Nephron progenitor cell (in vitro differentiated cells): ENCODE measurements around the gene SAPCD1.

ENCODE experiments used
- DNase-seq: peaks from one replicate; pipeline ENCODE4 v3.0.0; 2021
- H3K27ac Mint-ChIP-seq: 2 replicates; pipeline ENCODE4 v1.8.0; 2021; ENCODE audit warnings: mild to moderate bottlenecking, moderate library complexity, mixed read lengths
- H3K27me3 Mint-ChIP-seq: 2 replicates; pipeline ENCODE4 v1.8.0; 2021; ENCODE audit warnings: mild to moderate bottlenecking, low read depth, mixed read lengths; ENCODE audit not compliant: poor library complexity
- H3K36me3 Mint-ChIP-seq: 2 replicates; pipeline ENCODE4 v1.8.0; 2021; ENCODE audit warnings: low read depth, mixed read lengths
- H3K4me1 Mint-ChIP-seq: 2 replicates; pipeline ENCODE4 v1.8.0; 2021; ENCODE audit warnings: mixed read lengths
- H3K4me3 Mint-ChIP-seq: 2 replicates; pipeline ENCODE4 v1.8.0; 2021; ENCODE audit warnings: mild to moderate bottlenecking, moderate library complexity, mixed read lengths
- H3K9me3 Mint-ChIP-seq: 2 replicates; pipeline ENCODE4 v1.8.0; 2021; ENCODE audit warnings: mild to moderate bottlenecking, moderate library complexity, mixed read lengths
- TF ChIP-seq, protein P1 (sequence below): fragments of 200-600 bp; sonication (generic); IDR thresholded peaks from 2 replicates; pipeline ENCODE4 v1.5.0; 2021; ENCODE audit warnings: antibody characterized with exemption

Gene SAPCD1

GRCh38 chr6:31723245-31723979 lies 39.0 kb upstream of the SAPCD1 start, which contains the start of gene MPIG6B:
TSS of gene MPIG6B (plus strand) at chr6:31723373. CDS start at chr6:31723384, 11 bp downstream.
- TF ChIP-seq, protein P1, sequence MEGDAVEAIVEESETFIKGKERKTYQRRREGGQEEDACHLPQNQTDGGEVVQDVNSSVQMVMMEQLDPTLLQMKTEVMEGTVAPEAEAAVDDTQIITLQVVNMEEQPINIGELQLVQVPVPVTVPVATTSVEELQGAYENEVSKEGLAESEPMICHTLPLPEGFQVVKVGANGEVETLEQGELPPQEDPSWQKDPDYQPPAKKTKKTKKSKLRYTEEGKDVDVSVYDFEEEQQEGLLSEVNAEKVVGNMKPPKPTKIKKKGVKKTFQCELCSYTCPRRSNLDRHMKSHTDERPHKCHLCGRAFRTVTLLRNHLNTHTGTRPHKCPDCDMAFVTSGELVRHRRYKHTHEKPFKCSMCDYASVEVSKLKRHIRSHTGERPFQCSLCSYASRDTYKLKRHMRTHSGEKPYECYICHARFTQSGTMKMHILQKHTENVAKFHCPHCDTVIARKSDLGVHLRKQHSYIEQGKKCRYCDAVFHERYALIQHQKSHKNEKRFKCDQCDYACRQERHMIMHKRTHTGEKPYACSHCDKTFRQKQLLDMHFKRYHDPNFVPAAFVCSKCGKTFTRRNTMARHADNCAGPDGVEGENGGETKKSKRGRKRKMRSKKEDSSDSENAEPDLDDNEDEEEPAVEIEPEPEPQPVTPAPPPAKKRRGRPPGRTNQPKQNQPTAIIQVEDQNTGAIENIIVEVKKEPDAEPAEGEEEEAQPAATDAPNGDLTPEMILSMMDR = no peak
- no peak within 1 kb of the TSS for H3K4me3 Mint-ChIP-seq
- peaks cover 39% of the 10 kb centered on the region for H3K36me3 Mint-ChIP-seq
- DNase-seq = no peak
- no peaks in the 10 kb centered on the region for H3K27me3 Mint-ChIP-seq
- H3K4me1 Mint-ChIP-seq = peaks cover 35% of the 10 kb centered on the region
- no peaks in the 10 kb centered on the region for H3K9me3 Mint-ChIP-seq
- H3K27ac Mint-ChIP-seq = peak within 1 kb of the TSS; percentile 92

DNA sequence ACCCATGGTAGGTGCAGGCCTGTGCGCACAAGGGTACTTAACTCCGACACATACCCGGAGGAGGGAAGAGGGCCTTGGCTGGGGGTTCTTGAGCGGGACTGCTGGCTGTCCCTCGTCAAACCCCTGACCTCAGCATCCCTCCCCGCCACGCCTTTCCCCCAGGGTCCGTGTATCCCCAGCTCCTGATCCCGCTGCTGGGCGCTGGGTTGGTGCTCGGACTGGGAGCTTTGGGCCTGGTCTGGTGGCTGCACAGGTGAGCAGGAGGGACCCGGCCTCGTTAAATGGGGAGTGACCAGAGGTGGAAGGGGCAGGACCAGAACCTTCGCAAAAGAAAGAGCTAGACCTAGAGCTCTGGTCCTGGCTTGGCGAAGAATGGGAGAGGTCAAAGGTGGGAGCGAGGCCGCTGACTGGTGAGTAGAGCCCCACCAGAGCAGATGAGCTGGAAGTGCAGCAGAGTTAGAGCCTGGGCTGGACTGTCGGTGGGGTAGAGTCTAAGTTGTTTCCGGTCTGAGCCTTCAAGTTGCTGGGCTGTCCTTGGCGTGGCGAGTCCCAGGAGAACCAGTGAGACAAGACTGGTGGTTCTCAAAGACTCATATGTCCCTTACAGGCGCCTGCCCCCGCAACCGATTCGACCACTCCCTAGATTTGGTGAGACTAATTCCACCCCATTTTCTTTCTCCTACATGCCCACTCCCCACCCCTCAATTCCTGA lies 38.3 kb upstream of the SAPCD1 start:
- no peak for DNase-seq
- Mint-ChIP-seq H3K36me3 (peaks cover 46% of the 10 kb centered on the region), H3K4me1 (peaks cover 38% of the 10 kb centered on the region), H3K9me3 (no peaks in the 10 kb centered on the region), H3K4me3 (no peak overlapping the region), H3K27me3 (no peaks in the 10 kb centered on the region), H3K27ac (peak overlapping the region; percentile 92)
- TF ChIP-seq, protein P1 = no peak

GRCh38 chr6:31725502-31726350 lies 36.7 kb upstream of the SAPCD1 start:
- TF ChIP-seq, protein P1 = no peak
- Mint-ChIP-seq H3K27me3 (no peaks in the 10 kb centered on the region), H3K27ac (peak overlapping the region; percentile 41), H3K36me3 (peaks cover 53% of the 10 kb centered on the region), H3K4me3 (no peak overlapping the region), H3K4me1 (peaks cover 48% of the 10 kb centered on the region), H3K9me3 (no peaks in the 10 kb centered on the region)
- no peak for DNase-seq

- TF ChIP-seq, protein P1 = no peak
- peaks cover 62% of the 10 kb centered on the region for H3K36me3 Mint-ChIP-seq
- no peaks in the 10 kb centered on the region for H3K27me3 Mint-ChIP-seq
- peaks cover 61% of the 10 kb centered on the region for H3K4me1 Mint-ChIP-seq
- H3K27ac Mint-ChIP-seq = peak overlapping the region; percentile 70
- H3K9me3 Mint-ChIP-seq = no peaks in the 10 kb centered on the region
- DNase-seq = no peak
- H3K4me3 Mint-ChIP-seq = peak overlapping the region; percentile 69
Observed at GRCh38 chr6:31727034-31727716, 35.3 kb upstream of the SAPCD1 start.
